Right ventricle myocardium inferior (tissue), 1 donor: Measurements from ENCODE around the gene RAD9A. TPM values are rescaled to one million over a fixed set of nuclear protein-coding genes. Genes with fewer than 3 reads are reported as not detected.
"Not testable (repeated sequence)": the region's sequence is repeated elsewhere in the genome, so short reads cannot be mapped to it uniquely, and the experiment has no call there.

Experiments used
- ATAC-seq: fragments of 200-7000 bp; cut with Tn5 transposase; one replicate; pipeline ENCODE4 v1.9.1; 2020; ENCODE audit warnings: mild to moderate bottlenecking, moderate library complexity
- DNase-seq: peaks from one replicate; pipeline ENCODE4 v3.0.0; 2021; ENCODE audit errors: missing footprints
- intact Hi-C: fragments of 100-400 bp; cut with DNase I; formaldehyde crosslinking; loops from one replicate; pipeline ENCODE4 v1.11.0; 2022
- total RNA-seq: library from RNA; stranded (reverse); fragmentation: NEBNext Ultra II Directional; extraction: Animal tissue kit (Norgen Biotek cat#: 25700); gene quantifications from one replicate; pipeline ENCODE4 v1.2.1, GENCODE V29; 2021
- donor health status: DM: no; HTN: yes; CAD: no; lungs with severe emphysema.

RAD9A gene
- total RNA-seq, 1 donor from 2014 or later = 6.9 TPM

DNA sequence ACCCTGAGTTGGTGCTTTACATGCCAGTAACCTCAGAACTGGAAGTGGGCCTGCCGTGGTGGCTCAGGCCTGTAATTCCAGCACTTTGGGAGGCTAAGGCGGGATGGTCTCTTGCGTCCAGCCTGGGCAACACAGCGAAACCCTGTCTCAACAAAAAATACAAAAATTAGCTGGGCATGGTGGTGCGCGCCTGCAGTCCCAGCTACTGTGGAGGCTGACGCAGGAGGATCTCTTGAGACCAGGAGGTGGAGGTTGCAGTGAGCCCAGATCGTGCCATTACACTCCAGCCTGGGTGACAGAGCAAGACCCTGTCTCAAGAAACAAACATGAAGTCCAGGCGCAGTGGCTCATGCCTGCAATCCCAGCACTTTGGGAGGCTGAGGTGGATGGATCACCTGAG lies 11.3 kb downstream of the RAD9A start:
- not testable (repeated sequence) for ATAC-seq, DNase-seq
- intact Hi-C loops = loop anchor here (2.0 to 5.0 kb wide), 2 partner anchors 14 to 64 kb away; partner anchors contain the start of gene TMEM134

DNA sequence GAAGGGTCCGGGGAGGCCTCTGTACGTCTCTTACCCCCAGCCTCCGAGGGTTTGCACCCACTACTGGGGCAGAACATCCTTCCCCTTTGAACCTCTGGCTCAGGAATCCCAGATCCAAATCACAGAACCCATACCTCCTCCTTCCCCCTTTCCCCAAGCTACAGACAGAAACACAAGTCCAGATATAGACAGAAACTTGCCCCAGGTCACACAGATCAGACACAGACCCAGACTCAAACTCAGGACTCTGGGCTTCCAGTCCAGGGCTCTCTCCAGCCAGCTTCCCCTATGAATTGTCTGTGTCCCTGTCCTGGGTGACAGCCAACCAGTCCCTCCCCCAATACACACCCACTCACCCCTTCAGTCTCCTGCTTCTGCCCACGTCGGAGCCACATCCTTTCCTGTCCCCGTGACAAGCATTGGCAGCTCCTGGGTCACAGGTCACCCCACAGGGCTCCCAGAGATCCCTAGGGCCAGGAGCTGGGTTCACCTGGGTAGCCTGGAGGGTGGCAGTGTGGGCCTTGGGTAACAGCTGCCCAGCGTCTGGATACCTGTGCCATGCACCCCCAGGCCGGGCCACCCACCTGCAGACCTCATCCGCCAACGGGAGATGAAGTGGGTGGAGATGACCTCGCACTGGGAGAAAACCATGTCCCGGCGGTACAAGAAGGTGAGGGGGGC lies 12.9 kb downstream of the RAD9A start:
- ATAC-seq = no peak
- intact Hi-C loops = loop anchor here (5.0 kb wide), 1 partner anchor 63 kb away; the partner anchor contains the start of gene TMEM134
- DNase-seq = no peak

DNA sequence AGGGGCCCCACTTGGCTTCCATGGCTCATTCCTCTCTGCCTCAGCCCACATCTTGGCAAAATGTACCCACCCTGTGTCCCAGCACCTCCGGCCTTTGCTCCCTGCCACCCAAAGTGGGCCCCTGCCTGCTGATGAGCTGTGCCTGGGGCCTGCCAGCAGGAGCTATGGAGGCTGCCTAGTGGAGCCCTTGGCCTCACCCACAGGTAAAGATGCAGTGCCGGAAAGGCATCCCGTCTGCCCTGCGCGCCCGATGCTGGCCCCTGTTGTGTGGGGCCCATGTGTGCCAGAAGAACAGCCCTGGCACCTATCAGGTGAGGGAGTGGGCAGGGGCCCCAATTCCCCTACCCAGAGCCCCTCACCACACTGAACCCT lies 13.4 kb downstream of the RAD9A start:
- DNase-seq (no peak), ATAC-seq (no peak)
- intact Hi-C loops = no loop called here

DNA sequence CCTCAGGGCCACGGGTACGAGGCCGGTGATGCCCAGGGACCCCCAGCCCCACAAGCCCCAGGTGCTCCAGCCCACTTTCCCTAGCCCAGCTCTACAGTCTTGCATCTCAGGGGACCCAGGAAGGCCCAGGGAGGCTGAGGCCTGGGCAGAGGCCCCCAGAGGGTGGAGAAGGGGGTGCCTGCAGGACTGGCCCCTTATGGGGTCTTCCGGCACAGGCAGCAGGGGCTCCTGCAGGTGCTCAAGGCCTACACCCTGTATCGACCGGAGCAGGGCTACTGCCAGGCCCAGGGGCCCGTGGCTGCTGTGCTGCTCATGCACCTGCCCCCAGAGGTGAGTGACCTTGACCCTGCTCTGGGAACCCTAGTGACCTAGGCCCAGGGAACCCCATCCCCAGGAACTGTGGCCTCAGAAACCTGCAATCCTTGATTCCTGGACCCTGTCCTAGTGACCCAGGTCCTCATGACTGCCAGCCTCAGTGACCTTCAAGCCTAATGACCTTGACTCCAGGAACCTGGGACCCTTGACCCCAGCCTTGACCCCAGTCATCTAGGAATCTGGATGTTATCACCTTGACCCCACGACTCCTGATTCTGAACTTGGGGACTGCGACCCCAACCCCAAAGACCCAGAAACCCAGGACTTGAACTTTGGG lies 14.0 kb downstream of the RAD9A start:
- intact Hi-C loops = no loop called here

DNA sequence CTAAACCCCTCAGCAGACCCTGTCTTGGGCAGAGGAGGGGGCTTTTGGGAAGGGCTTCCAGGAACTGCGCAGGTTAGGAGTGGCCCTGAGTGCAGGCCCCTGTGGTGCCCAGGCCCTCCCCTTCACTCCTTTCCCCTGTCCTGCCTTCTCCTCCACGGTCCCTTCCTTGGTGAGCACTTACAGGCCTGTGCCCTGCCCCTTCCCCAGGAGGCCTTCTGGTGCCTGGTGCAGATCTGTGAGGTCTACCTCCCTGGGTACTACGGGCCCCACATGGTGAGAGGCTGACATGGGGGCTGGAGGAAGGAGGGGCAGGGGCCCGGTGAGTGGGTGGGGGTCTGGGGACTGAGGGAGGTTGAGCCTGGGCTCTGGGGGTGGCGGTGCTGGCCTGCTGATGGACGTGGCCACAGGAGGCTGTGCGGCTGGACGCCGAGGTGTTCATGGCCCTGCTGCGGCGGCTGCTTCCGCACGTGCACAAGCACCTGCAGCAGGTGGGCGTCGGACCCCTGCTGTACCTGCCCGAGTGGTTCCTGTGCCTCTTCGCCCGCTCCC lies 14.7 kb downstream of the RAD9A start:
- ATAC-seq = no peak
- intact Hi-C loops = no loop called here

More for the DNA sequence above, 14.0 kb downstream of the RAD9A start:
- DNase-seq = no peak
- no peak for ATAC-seq

DNA sequence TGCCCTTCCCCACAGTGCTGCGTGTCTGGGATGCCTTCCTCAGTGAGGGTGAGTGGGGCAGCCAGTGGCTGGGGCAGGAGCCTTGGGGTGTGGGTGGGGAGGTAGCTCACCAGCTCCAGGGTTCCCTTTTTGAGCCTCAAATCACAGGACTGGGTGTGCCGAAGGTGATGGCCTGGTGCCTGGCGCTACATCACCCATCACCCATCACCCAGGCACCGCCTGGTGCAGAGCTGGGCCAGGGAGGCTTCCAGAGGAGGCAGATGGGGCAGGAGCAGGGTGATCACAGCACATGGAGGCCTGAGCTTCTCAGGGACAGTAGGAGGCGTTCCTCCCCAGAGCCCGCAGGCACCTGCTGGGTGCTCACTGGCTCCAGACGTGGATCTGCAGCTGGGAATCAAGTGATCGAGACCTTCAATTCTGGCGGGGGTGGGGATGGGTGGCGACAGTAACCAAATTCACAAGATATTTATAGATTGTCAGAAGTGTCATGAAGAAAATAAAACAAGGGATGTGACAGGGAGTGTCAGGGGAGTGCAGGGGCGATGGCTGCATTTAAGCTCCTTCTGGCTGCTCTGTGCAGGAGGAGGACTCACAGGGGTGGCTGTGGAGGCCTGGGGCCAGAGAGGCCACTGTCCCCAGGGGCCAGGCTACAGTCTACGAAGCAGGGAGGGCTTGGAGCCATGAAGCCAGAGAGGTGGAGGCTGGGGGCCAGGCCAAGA lies 15.3 kb downstream of the RAD9A start:
- no peak for ATAC-seq

More for the DNA sequence above, 14.7 kb downstream of the RAD9A start:
- no peak for DNase-seq

DNA sequence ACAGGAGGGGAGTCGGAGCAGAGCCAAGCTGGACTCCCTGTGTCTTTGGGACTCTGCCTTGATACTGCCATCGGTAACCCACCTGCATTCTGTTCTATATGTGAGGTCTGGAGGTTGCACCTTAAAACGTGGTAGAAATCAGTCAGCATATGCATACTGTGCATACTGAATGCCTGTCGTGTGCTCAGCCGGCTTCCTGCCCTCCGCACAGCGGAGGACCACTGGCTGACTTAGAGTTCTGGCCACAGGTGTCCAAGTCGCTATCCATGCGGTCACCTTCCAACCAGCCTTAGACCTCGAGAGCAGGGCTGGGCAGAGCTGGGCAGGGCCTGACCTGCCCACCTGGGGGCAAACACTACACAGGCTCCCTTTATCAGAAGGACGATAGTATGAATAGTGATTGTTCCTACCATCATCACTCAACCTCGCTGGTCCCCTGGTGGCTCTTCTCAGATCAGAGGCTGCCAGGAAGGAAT lies 15.9 kb downstream of the RAD9A start:
- intact Hi-C loops = no loop called here
- DNase-seq (no peak), ATAC-seq (no peak)

More for the DNA sequence above, 15.3 kb downstream of the RAD9A start:
- intact Hi-C loops = no loop called here
- DNase-seq = no peak

DNA sequence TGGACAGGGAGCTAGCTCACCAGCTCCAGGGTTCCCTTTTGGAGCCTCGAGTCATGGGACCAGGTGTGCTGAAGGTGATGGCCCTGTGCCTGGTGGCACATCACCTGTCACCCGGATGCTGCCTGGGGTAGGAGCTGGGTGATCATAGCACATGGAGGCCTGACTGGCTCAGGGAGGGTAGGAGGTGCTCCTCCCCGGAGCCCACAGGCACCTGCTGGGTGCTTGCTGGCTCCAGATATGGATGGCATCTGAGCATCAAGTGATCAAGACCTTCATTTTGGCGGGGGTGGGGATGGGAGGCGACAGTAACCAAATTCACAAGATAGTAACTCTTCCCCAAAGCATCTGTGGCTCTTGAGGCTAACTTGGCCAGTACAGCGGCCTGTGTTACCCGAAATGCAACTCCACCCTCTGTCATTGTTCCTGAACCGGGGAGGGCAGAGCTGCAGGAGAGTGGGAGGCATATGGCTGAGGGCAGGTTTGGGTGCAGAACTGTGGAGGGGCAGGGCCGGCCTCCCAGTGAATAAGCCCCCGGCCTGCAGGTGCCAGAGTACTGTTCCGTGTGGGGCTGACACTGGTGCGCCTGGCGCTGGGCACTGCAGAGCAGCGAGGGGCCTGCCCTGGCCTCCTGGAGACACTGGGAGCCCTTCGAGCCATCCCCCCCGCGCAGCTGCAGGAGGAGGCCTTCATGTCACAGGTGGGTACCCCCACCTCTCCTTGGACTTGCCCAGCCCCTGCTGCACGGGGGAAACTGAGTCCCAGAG lies 16.8 kb downstream of the RAD9A start:
- ATAC-seq (no peak), DNase-seq (no peak)
- intact Hi-C loops = no loop called here

DNA sequence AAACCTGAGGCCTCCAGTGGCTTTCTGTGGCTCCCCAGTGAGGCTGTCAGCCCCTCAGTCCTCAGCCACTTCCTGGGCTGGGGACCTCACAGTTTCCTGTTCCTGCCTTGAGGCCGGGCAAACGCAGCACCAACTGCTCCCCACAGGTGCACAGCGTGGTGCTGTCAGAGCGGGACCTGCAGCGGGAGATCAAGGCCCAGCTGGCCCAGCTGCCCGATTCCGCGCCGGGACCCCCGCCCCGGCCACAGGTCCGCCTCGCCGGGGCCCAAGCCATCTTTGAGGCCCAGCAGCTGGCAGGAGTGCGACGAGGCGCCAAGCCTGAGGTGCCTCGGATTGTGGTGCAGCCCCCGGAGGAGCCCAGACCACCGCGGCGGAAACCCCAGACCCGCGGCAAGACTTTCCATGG lies 17.5 kb downstream of the RAD9A start:
- intact Hi-C loops = no loop called here
- DNase-seq = no peak

DNA sequence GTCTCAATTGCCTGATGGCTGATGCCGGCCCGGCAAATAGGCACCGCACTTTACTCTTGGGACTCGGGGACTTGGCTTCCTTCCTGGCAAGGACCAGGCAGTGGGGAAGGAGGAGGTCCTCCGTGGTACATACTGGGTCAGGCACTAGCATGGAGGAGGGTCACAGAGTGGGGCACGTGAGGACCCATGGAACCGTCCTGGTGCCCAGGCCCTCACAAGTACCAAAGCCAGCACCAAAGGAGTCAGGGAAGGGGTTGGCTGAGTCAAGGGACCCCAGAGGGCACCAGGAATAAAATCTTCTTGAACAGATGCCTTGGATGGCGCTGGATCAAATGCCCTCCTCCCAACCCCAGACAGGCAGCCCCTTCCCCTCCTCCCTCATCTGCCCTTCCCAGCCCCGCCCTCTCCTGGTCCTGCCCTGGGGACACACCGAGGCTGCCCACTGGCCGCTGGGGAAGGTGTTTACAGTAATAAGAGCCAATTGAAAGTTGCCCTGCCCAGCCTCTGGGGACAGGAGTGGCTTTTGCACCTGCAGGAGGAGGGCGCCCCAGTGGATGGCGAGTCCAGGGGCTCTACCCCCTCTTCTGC lies 18.1 kb downstream of the RAD9A start:
- no peak for DNase-seq
- intact Hi-C loops = no loop called here
- ATAC-seq = no peak

More for the DNA sequence above, 17.5 kb downstream of the RAD9A start:
- no peak for ATAC-seq

DNA sequence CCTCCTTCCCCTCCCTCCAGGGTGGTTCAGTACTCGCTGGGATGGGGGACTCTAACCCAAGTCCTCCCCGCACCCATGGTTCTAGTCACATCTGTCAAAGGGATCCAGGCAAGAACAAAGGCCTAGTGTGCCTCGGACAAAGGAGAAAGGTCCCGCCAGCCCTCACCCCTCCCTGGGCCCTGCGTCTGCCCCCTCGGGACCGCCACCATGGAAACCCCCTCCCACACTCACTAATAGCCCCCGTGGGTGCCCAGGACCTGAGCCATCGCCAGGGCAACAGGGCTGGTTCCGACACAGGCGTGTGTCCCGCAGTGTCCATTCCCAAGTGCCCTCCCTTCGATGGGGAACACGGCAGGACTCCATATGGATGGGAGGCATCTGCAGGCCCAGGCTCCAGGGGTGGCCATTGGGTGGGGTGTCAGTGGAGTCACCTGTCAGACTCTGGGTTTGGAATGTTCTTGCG lies 18.6 kb downstream of the RAD9A start:
- no peak for DNase-seq
- no peak for ATAC-seq
- intact Hi-C loops = no loop called here

DNA sequence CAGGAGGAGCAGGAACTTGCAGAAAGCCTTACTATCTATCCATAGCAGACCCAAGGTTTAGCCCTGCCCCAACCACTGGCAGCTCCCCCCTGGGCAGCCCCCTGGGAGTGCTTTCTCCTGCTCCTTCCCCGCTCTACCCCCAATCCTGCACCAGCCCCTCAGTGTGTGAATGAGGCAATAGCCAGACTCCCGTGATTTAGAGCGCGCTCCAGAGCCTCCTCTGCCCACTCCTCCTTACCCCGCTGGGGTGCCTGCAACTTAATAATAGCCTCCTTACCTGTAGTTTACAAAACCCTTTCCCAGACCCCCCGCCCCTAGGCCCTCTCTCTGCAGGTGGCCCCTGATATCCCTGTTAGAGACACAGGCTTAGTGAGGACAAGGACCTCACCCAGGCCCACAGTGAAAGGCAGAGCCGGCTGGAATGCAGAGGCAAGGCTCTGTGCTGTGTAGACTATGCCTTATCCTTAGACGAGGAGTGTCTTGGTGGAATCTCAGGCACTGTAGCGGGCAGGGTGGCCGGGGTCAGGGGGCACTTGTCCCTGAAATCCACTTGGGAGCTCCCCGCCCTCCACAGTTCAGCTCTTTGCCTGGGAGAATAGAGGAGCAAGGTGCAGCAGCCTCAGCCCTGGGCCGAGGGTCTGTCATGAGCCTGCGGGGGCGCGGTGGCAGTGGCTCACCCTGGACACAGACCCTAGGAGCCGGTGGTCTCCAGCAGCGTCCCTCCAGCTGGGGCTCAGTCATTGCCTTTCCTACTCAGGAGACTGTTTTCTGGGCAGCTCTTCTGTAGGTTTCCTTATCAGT lies 19.4 kb downstream of the RAD9A start:
- ATAC-seq (no peak), DNase-seq (no peak)
- intact Hi-C loops = no loop called here

DNA sequence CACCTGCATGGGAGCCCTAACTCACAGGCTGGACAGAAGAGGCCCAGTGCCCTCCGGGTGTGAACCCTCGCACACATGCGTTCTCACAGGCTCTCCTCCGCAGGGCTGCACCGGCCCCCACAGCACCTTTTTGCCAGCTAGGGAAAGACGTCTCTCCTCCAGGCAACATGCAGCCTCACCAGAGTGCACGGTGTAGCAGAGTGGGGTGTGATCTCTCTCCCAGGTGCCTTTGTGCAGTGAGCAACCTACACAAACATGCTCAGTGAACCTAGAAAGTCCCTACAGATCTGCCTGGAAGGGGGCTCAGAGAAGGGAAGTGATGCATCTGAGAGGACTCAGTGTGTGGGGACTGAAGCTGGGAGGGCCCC lies 20.0 kb downstream of the RAD9A start:
- intact Hi-C loops = no loop called here
- ATAC-seq = no peak
- DNase-seq = no peak

DNA sequence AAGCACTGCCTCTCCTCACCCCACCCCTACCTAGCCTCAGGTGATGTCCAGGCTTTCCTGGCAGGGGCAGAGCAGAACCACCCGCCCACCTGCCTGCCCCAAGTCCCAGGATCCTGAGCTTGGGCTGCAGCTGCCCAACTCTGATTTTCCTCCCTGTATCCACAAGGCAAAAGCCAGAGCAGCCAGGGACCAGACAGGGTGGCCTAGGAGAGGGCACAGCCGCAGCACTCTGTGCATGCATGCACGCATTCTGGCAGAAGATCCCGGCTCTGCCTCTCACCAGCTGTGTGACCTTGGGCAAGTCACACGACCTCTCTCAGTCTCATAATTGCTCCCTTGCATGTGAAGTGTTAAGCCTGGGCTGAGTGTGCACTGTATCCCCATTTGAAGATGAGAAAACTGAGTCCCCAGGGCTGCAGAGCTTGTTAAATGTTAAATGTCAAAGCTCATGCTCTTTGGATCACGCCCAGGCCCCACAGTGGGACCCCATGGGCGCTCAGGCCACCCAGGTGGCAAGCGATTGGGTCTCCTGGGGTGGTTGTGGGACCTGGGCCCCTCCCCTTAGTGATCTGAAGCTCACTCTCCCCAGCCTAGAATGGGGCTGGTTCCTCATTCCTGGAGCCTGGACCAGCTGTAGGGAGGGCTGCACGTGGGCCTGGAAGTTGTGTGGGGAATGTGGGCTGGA lies 20.9 kb downstream of the RAD9A start:
- DNase-seq (no peak), ATAC-seq (no peak)
- intact Hi-C loops = no loop called here

DNA sequence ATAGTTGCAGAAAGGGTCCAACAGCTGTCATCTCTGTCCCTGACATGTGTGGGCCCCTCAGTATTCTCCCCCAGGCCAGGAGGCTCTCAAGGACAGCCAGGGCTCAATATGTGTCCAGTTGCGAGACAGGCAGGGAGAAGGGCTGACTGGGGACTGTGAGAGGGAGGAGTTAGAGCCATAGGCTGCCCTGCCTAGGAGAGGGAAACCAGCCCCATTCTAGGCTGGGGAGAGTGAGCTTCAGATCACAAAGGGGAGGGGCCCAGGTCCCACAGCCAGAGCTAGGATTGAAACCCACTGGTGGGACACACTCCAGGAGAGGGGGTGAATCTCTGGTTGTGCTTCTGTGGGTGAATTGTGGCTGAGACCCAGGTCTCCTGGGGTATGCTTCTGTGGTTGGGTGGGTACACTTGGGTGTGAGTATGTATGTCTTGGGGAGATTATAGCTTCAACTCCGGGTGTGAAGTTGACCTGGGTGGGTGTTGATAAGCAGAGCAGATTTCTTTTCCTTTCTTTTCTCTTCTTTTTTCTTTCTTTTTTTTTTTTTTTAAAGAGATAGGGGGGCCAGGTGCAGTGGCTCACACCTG lies 21.6 kb downstream of the RAD9A start:
- no peak for DNase-seq

DNA sequence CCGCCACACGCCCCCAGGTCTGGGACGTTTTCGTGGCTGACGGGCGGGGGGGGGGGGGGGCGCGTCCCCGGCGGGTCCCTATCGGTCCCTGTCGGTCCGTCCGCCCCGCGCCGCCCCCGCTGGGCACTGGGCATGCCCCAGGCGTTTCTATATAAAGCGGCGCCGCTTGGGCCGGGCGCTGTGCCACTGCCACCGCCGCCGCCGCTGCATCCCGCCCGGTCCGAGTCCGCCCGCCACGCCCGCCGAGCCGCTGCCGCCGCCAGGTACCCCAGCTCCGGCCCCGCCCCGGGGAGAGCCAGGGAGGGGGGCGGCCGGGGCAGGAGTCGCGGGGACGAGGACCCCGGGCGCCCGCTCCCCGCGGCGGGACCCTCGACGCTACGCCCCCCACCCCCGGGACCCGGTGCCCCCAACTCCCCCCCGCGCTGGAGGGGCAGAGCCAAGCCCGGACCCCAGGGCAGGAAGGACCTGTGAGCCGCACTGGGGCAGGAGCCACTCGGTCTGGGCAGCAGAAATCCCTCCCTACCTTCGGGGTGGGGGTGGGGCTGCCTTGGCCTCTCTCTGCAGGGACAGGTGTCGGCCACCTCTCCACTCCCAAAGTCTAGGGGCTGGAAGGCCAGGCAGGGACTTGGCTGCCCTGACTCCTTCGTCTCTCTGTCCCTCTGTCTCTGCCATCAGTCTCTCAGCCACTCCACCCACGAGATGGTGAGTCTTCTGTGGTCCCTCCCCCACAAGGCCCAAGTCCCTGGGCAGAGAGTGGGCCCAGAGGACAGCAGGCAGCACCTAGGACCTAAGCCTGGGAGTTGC lies 23.9 kb downstream of the RAD9A start, which contains the start of gene CARNS1:
CARNS1 (plus strand) TSS at position 178 of the 804 bp plus-strand sequence; CDS start at position 700, 522 bp downstream.
- ATAC-seq = no peak
- intact Hi-C loops = loop anchor here (2.0 kb wide), 1 partner anchor 13 kb away; no protein-coding TSS in a partner anchor
- DNase-seq = no peak

More for the DNA sequence above, 21.6 kb downstream of the RAD9A start:
- intact Hi-C loops = no loop called here
- ATAC-seq = no peak
